GM18502 (cell line): ENCODE measurements around the gene PRKAG2.

Source experiments
- ATAC-seq: cut with Tn5 transposase; IDR thresholded peaks from one replicate; pipeline ENCODE4 v1.9.1; 2021; ENCODE audit warnings: mild to moderate bottlenecking; ENCODE audit not compliant: unreplicated experiment, poor library complexity

Gene PRKAG2

DNA sequence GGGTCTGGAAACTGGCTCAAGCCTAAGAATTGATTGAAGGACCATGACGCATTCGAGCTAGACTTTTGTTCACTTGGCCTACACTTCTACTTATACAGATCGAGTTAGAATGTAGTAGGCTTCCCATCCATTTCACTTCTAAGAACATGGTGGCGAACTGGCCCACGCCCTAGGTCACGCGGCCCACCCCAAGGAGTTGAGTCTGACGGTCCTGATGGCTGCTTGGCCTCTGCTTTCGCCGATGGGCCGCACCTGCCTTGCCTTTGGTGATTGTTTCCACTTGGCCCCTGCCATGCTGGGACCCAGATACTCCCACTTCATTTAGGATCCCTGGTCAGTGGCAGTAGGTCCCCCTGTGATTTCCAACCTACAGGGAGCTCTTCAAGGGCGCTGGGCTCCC, 153.6 kb downstream of the PRKAG2 start:
- ATAC-seq, result no peak

DNA sequence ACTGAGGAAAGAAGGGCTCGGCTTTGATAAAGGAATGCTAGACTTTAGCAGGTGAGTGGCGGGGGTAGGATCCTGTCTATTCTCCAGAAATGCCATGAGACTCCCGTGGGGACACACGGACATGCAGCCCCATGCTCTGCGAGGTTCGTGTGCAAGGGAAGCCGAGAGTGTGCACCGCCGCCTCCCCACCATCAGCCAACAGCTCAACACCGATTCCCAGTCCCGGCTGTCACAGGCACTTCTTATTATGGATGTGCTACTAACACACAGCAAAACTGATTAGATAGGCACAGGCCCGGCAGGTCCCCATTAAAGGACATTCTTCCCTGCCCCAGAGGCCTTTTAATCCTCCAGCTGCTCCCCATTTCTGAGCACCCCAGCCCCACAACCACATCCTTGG, 154.4 kb downstream of the PRKAG2 start:
- no peak for ATAC-seq

- no peak for ATAC-seq
Observed at GRCh38 chr7:151721694-151722093, 155.2 kb downstream of the PRKAG2 start.

DNA sequence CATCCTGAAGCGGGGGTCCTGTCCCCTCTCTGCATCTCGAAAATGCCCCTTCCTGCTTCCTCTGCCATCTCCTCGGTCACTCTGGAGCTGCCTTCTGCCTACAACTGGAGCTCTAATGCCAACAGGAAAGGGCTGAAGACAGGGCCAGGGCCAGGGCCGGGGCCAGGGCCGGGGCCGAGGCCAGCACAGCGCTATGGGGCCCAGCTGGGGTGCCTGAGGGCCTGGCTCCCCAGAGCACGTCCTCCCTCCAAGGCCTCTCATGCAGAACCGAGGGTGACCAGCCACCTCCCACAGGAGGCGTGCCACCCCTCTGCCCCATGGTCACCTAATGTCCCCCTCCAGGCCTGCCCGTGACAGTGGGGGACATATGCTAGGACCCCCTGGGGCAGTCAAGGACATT, 155.7 kb downstream of the PRKAG2 start:
- ATAC-seq, result no peak

DNA sequence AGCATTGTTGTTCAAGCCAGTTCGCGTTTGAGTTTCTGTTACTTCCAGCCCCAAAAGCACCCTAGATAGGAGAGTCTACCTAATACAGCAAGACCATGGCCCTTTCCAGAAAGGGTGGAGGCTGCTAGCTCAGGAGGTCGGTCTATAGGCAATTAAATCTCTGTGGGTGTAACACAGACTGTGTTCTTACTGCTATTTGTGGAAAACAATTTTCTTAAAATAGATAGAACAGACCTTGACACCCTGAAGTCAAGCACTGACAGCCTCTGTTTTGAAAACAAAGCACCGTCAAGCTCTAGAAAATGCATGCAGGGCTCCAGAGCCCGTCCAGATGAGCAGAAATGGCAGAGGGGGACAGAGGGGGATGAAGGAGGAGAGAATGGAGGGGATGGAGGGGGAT, 156.6 kb downstream of the PRKAG2 start:
- ATAC-seq, result no peak

DNA sequence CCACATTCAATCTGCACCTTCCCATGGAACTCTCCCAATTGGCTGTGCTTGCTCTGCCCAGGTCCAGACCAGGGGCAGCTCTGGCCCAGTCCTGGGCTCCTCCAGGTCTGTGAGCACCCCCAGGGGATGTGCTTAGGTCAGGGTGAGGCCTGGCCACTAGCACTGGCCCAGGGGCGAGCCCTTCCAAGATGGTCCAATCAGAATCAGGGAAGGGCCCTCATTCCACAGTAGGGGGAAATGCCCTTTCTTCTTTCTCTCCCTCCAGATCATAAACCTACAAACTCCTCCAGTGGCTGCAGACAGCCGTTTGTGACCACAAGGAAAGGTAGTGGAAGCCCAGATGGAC, 157.0 kb downstream of the PRKAG2 start:
- no peak for ATAC-seq

GRCh38 chr7:151719031-151719896, 157.7 kb downstream of the PRKAG2 start:
- ATAC-seq, result no peak

- no peak for ATAC-seq
Observed at GRCh38 chr7:151717918-151718317, 159.0 kb downstream of the PRKAG2 start.

DNA sequence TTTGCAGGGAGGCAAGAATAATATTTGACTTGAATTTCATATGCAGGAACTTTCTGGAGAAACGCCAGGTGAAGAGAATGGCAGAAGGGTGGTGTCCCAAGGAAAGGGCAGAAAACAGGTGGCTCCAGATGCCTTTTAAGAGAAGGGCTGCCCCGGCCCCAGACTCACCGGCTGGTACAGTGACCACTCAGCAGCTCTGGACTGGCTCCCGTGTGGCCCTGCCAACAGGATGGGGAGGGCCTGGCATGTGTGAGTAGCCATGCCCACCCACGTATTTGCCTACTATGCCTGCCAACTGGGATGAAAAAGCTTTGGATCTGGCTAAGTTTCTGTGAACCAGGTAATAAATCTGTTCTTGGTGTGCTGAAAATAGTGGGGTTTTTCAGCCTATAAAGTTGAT, 159.5 kb downstream of the PRKAG2 start:
- ATAC-seq, result no peak

GRCh38 chr7:151716323-151716722, 160.6 kb downstream of the PRKAG2 start:
- no peak for ATAC-seq

DNA sequence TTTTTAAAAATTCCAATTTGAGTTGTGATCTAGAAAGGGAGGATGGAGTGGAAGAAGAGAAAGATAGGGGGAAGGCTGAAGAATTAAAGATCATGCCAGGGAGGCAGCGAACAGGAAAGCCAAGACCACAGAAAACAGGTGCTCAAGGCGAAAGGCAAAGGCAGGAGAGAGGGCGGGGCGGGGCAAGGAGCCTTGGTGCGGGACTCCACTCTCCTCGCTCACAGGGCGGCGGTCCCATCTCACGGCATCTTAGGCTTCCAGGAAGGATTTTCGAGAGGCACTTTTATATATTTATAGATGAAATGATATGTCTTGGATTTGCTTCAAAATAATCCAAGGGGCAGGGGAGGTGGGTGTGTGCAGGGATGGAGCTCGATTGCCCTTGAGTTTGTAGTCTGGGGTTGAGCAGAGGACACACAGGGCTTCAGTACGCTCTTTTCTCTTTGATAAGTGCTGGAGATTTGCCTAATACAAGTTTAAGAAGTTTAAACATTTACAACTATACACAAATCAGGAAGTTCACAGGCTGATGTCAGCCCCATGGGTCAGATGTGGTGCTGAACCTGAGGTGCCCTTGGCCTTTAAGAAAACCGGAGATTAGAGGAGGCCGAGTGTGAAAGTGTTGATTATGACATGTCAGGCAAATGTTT, 161.1 kb downstream of the PRKAG2 start:
- no peak for ATAC-seq

DNA sequence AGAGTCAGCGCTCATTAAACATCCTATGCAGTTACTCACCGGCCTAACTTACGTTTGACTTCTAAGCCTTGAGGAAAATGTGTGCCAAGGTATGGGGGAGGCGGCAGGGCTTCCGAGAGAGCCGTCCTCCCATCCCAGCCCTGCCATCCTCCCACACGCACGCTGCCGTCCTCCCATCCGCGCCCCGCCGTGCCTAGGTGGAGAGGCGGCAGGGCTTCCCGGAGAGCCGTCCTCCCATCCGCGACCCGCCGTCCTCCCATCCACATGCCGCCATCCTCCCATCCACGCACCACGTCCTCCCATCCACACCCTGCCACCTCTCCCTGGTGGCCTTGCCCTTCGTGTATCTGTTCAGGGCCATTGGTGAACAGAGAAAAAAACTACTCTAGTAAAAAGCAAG, 162.7 kb downstream of the PRKAG2 start:
- no peak for ATAC-seq

- no peak for ATAC-seq
Observed at GRCh38 chr7:151712810-151713125, 164.1 kb downstream of the PRKAG2 start.

DNA sequence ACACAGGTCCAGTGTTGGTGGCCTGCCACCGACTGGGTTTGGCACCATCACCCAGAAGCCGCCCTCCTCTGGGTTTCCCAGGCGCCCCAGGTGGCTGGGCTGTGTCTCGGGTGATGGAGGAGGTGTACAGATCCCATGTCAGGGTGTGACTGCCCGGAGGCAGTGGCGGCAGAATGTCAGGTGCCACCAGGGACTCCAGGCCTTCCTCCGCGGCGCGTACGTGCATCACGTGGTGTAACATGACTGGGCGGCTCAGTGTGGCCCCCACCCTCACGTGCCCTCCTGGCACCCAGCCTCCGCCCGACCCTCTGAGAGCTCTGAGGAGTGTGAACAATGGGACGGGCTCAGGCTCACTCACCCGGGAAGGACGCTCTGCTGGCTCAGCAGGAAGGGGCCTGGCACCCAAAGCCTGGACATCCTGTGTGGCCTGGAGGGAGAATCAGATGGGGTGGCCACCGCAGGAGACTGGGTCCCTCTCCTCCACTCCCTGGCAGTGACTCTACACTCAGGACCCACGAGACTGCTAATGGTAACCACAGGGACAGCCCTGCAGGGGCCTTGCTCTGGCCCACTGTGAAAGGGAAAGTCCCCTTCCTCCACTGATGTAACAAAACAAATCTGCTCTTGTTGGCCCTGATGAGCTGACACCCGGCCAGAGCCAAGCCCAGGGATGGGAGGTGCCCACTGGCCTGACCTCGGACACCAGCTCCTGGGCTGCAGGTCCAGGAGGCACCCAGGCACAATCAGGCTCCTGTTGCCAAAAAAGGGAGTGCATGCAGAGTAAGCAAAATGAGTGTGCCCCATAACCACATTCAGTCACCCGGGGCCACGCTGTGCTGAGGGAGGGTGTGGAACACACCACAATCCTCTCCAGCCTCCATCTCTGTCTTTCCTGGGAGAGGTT, 164.8 kb downstream of the PRKAG2 start:
- no peak for ATAC-seq

- no peak for ATAC-seq
Observed at GRCh38 chr7:151711435-151711872, 165.5 kb downstream of the PRKAG2 start.

DNA sequence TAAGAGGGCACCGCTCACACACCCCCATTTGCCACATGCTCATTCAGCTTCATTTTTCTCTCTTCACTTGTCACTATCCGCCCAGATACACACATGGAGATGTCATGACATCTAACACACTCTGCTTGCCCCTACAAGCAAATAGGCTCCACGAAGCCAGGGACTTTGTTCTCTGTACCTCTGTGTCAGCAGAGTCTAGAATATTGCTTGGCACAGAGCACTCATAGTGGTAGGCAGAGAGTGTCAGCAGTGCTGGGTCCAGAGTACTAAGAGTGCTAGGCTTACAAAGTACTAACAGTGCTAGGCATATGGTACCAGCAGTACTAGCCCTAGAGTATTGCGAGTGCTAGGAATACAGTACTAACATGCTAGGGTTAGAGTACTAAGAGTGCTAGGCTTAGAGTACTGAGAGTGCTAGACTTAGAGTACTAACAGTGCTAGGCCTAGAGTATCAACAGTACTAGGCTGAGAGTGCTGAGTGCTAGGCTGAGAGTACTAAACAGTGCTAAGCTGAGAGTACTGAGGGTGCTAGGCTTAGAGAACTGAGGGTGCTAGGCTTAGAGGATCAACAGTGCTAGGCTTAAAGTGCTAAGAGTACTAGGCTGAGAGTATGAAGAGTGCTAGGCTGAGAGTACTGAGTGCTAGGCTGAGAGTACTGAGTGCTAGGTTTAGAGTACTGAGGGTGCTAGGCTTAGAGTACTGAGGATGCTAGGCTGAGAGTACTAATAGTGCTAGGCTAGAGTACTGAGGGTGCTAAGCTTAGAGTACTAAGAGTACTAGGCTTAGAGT, 166.1 kb downstream of the PRKAG2 start:
- no peak for ATAC-seq

- ATAC-seq, result no peak
Observed at GRCh38 chr7:151710121-151710640, 166.7 kb downstream of the PRKAG2 start.

DNA sequence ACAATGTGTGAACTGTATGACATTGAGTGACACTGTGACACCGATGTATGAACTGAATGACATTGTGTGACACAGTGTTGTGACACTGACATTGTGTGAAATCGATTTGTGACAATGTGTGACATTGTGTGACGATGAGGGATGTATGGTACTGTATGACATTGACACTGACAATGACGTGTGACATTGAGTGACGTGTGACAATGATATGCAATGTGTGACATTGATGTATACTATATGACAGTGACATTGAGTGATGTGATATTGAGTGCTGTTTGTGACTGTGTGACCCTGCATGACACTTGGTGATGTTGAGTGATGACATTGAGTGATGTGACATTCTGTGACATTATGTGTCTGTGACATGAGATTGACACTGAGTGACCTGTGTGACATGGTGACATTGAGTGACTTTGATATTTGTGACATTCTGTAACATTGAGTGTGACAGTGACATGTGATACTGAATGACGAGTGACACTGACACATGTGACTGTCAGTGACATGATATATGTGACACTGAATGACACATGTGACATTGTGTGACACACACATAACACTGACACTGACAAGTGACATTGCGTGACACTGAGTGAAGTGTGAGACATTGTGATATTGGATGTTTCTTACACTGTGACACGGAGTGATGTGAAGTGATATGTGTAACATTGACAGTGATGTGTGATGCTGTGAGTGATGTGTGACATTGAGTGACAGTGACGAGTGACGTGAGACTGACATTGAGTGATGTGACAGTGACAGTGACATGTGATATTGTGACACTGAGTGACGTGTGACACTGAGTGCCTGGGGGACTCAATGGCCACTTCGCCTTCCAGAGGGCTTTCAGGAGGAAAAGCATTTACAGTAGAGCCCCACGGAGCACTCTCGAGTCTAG, 167.5 kb downstream of the PRKAG2 start:
- ATAC-seq, result no peak

- ATAC-seq, result no peak
Observed at GRCh38 chr7:151708610-151709009, 168.3 kb downstream of the PRKAG2 start.
